HL-60 (cell line): Measurements from ENCODE around the gene SFMBT1.

ENCODE experiments used
- DNase-seq, 2 experiments: peaks; one replicate each; pipeline ENCODE4 v3.0.0-alpha.2; 2010 to 2020; ENCODE audit warnings: low read depth in 1 of 2, low spot score in 1 of 2
- H3K27ac ChIP-seq: fragments of 250-450 bp; sonication (Bioruptor Pico); replicated peaks from 2 replicates; pipeline ENCODE4 v1.5.1; 2020; ENCODE audit warnings: mild to moderate bottlenecking, moderate library complexity
- H3K27me3 ChIP-seq: fragments of 250-450 bp; sonication (Bioruptor Pico); 2 replicates; pipeline ENCODE4 v1.5.1; 2021; ENCODE audit warnings: mild to moderate bottlenecking, moderate library complexity; ENCODE audit not compliant: insufficient read depth, poor library complexity, severe bottlenecking
- H3K4me3 ChIP-seq: replicated peaks from 2 replicates; pipeline ENCODE4 v1.5.1; 2011; ENCODE audit warnings: mild to moderate bottlenecking, control low read depth, low read length; ENCODE audit not compliant: insufficient read depth
- GABPA ChIP-seq: IDR thresholded peaks from 2 replicates; pipeline ENCODE4 v1.6.1; 2012; ENCODE audit warnings: low read depth
- POLR2AphosphoS5 ChIP-seq: IDR thresholded peaks from 2 replicates; pipeline ENCODE4 v1.6.1; 2012; ENCODE audit warnings: low read depth
- SPI1 ChIP-seq: IDR thresholded peaks from 2 replicates; pipeline ENCODE4 v1.6.1; 2012; ENCODE audit warnings: low read depth, mild to moderate bottlenecking, borderline replicate concordance
- TF ChIP-seq, protein P1 (sequence below): IDR thresholded peaks from 2 replicates; pipeline ENCODE4 v1.6.1; 2012; ENCODE audit warnings: low read depth; ENCODE audit not compliant: insufficient replicate concordance
- TF ChIP-seq, protein P2 (sequence below): IDR thresholded peaks from one replicate; pipeline ENCODE4 v1.5.1; 2011; ENCODE audit warnings: low read length, control low read depth, inconsistent platforms; ENCODE audit not compliant: insufficient read depth

SFMBT1 gene

DNA sequence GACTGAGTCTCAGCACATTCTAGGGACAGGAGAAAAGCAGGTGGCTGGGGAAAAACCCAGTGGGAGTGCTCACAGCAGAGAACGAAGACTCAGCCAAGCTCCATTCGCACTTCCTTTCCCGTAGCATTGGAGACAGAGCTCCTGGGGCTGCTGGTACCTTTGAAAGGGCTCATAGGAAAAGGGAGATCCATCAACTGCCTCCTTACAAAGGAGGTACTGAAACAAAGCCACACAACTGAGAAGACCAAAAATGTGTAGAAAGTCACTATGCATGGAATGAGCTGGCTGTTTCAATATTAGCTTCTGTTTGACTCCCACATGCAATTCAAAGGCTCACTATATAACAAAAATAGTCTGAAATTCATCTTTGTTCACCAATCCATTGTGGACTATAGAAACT, 165.4 kb downstream of the SFMBT1 start:
- DNase-seq = no peak
- no peak for TF ChIP-seq POLR2AphosphoS5
- TF ChIP-seq GABPA = no peak
- TF ChIP-seq, protein P1, sequence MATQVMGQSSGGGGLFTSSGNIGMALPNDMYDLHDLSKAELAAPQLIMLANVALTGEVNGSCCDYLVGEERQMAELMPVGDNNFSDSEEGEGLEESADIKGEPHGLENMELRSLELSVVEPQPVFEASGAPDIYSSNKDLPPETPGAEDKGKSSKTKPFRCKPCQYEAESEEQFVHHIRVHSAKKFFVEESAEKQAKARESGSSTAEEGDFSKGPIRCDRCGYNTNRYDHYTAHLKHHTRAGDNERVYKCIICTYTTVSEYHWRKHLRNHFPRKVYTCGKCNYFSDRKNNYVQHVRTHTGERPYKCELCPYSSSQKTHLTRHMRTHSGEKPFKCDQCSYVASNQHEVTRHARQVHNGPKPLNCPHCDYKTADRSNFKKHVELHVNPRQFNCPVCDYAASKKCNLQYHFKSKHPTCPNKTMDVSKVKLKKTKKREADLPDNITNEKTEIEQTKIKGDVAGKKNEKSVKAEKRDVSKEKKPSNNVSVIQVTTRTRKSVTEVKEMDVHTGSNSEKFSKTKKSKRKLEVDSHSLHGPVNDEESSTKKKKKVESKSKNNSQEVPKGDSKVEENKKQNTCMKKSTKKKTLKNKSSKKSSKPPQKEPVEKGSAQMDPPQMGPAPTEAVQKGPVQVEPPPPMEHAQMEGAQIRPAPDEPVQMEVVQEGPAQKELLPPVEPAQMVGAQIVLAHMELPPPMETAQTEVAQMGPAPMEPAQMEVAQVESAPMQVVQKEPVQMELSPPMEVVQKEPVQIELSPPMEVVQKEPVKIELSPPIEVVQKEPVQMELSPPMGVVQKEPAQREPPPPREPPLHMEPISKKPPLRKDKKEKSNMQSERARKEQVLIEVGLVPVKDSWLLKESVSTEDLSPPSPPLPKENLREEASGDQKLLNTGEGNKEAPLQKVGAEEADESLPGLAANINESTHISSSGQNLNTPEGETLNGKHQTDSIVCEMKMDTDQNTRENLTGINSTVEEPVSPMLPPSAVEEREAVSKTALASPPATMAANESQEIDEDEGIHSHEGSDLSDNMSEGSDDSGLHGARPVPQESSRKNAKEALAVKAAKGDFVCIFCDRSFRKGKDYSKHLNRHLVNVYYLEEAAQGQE = no peak
- TF ChIP-seq, protein P2, sequence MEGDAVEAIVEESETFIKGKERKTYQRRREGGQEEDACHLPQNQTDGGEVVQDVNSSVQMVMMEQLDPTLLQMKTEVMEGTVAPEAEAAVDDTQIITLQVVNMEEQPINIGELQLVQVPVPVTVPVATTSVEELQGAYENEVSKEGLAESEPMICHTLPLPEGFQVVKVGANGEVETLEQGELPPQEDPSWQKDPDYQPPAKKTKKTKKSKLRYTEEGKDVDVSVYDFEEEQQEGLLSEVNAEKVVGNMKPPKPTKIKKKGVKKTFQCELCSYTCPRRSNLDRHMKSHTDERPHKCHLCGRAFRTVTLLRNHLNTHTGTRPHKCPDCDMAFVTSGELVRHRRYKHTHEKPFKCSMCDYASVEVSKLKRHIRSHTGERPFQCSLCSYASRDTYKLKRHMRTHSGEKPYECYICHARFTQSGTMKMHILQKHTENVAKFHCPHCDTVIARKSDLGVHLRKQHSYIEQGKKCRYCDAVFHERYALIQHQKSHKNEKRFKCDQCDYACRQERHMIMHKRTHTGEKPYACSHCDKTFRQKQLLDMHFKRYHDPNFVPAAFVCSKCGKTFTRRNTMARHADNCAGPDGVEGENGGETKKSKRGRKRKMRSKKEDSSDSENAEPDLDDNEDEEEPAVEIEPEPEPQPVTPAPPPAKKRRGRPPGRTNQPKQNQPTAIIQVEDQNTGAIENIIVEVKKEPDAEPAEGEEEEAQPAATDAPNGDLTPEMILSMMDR = no peak
- no peak for TF ChIP-seq SPI1
- Histone ChIP-seq H3K4me3 (no peak overlapping the region), H3K27me3 (no peaks in the 10 kb centered on the region), H3K27ac (no peak overlapping the region)

DNA sequence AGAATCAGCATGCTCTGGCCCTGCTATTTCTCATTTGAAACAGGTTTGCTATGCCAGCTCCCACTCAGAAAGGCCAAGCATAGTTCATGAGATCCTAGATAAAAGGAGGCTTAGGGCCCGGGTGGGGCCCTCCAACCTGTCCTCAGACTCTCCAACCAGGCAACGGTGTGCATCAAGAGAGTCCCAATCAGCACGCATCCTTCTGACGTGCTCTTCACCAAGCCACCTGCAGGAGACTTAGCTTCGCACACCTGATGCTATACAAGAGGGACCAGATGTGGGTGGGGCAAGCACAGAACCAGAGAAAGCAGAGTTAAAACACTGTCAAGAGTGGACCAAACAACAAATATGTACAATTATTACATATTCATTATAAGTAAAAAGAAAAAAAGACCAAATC, 165.8 kb downstream of the SFMBT1 start:
- no peak for TF ChIP-seq GABPA
- Histone ChIP-seq H3K4me3 (no peak overlapping the region), H3K27me3 (no peaks in the 10 kb centered on the region), H3K27ac (no peak overlapping the region)
- no peak for DNase-seq

DNA sequence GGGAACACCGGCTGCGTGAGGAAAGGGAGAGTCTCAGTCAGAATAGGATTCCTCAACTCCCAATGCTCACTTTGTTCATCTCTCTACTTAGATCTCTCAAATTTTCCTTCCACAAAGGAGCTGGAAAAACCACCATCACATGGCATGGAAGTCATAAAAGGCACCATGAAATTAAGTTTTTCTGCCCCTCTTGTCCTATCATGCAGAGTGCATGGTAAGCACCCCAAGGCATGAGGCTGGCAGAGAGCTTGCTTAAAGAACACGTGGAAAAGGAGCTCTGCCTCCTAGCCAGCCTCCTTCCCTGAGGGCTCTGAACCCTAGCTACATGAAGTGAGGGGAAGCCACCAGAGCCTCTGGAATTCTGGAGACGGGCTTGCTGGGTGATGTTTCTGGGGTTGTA, 166.3 kb downstream of the SFMBT1 start:
- Histone ChIP-seq H3K27me3 (no peaks in the 10 kb centered on the region), H3K27ac (no peak overlapping the region), H3K4me3 (no peak overlapping the region)
- TF ChIP-seq, protein P2 = no peak
- TF ChIP-seq GABPA (no peak), SPI1 (no peak), POLR2AphosphoS5 (no peak)
- TF ChIP-seq, protein P1 = no peak
- no peak for DNase-seq

DNA sequence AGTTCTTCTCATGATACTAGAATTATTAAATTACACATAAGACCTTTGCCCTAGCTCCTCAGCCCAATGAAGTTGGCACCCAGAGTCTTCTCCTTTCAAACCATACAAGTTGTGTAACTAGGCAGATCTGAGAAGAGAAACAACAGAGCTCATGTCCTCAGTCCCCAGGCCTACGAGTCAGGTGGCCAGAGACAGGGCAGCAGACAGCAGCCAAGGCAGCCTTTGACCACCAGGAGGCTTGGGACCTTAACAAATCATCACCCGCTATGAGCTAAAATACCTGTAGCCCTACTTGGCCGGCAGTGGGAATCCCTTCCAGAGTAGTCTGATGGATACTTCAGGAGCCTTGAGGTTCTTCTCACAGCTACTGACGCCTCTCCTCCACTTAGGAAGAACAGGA, 166.8 kb downstream of the SFMBT1 start:
- Histone ChIP-seq H3K27me3 (no peaks in the 10 kb centered on the region), H3K27ac (no peak overlapping the region), H3K4me3 (no peak overlapping the region)
- TF ChIP-seq GABPA (no peak), SPI1 (no peak), POLR2AphosphoS5 (no peak)
- TF ChIP-seq, protein P2 = peak; percentile 2
- TF ChIP-seq, protein P1 = no peak
- DNase-seq = no peak
